Caco-2 (cell line): ENCODE results near the gene CTSD. TPM values are rescaled to one million over a fixed set of nuclear protein-coding genes. Genes with fewer than 3 reads are reported as not detected.

Source experiments
- BruUV-seq: library from RNA; stranded (reverse); fragments of 400-500 nt; replicated peaks from 2 replicates; lab custom pipeline; 2021; lab: Mats Ljungman, UMichigan
- CTCF ChIA-PET: fragments of 300-600 bp; sonication (Branson Sonifier 250); formaldehyde crosslinking; loops from one replicate; lab custom pipeline; 2022; ENCODE audit warnings: antibody characterized with exemption; lab: Charles Lee
- POLR2A ChIA-PET: fragments of 300-600 bp; sonication (Branson Sonifier 250); formaldehyde crosslinking; loops from one replicate; lab custom pipeline; 2022; ENCODE audit warnings: antibody characterized with exemption; lab: Charles Lee
- DNase-seq, 2 experiments: peaks; one replicate each; pipeline versions ENCODE4 v3.0.0 to v3.0.0-alpha.2; 2020 to 2022
- H3K27me3 ChIP-seq: replicated peaks from 2 replicates; pipeline ENCODE4 v1.6.0; 2011; ENCODE audit warnings: low read length; ENCODE audit not compliant: control insufficient read depth, insufficient read depth
- H3K36me3 ChIP-seq: 2 replicates; pipeline ENCODE4 v1.5.1; 2011; ENCODE audit warnings: low read length; ENCODE audit not compliant: control insufficient read depth, insufficient read depth
- H3K4me1 ChIP-seq: fragments of 250-450 bp; sonication (Bioruptor Pico); 2 replicates; pipeline ENCODE4 v1.5.1; 2020; ENCODE audit warnings: mild to moderate bottlenecking
- H3K4me3 ChIP-seq: 2 replicates; pipeline ENCODE4 v1.5.1; 2011; ENCODE audit warnings: low read depth, mild to moderate bottlenecking, control low read depth, low read length
- H3K9me3 ChIP-seq: fragments of 250-450 bp; sonication (Bioruptor Pico); 2 replicates; pipeline ENCODE4 v1.5.1; 2020; ENCODE audit warnings: mild to moderate bottlenecking, moderate library complexity
- H3K27ac Mint-ChIP-seq: one replicate; pipeline ENCODE4 v1.8.0; 2022; ENCODE audit warnings: mixed read lengths; ENCODE audit not compliant: unreplicated experiment
- H3K27me3 Mint-ChIP-seq: one replicate; pipeline ENCODE4 v1.8.0; 2022; ENCODE audit warnings: mixed read lengths; ENCODE audit not compliant: insufficient read depth, unreplicated experiment
- H3K36me3 Mint-ChIP-seq: one replicate; pipeline ENCODE4 v1.8.0; 2022; ENCODE audit warnings: mild to moderate bottlenecking, mixed read lengths; ENCODE audit not compliant: insufficient read depth, unreplicated experiment
- H3K4me1 Mint-ChIP-seq: one replicate; pipeline ENCODE4 v1.8.0; 2022; ENCODE audit warnings: low read depth, mixed read lengths; ENCODE audit not compliant: unreplicated experiment
- H3K4me3 Mint-ChIP-seq: one replicate; pipeline ENCODE4 v1.8.0; 2022; ENCODE audit warnings: mild to moderate bottlenecking, moderate library complexity, mixed read lengths; ENCODE audit not compliant: unreplicated experiment
- H3K9me3 Mint-ChIP-seq: one replicate; pipeline ENCODE4 v1.8.0; 2022; ENCODE audit warnings: mixed read lengths; ENCODE audit not compliant: unreplicated experiment
- CTCF ChIP-seq, 2 experiments: fragments of 200-600 bp in 1 of 2; IDR thresholded peaks; 1 replicate in 1 of 2; 2 replicates in 1 of 2; pipeline versions ENCODE4 v1.5.1 to v1.8.0; 2011 to 2022; ENCODE audit warnings: antibody characterized with exemption in 1 of 2, control low read depth in 1 of 2, inconsistent platforms in 1 of 2, low read depth in 1 of 2, low read length in 1 of 2, mild to moderate bottlenecking in 1 of 2, moderate library complexity in 1 of 2; ENCODE audit not compliant: insufficient read depth in 1 of 2, severe bottlenecking in 1 of 2, unreplicated experiment in 1 of 2
- intact Hi-C: fragments of 100-400 bp; cut with micrococcal nuclease; formaldehyde crosslinking; loops from one replicate; pipeline ENCODE4 v1.10.0; 2022; ENCODE audit not compliant: unreplicated experiment
- total RNA-seq: library from RNA; stranded (reverse); gene quantifications from 2 replicates; pipeline ENCODE4 v1.2.3, GENCODE V29; 2022

Gene CTSD
- total RNA-seq, 1 experiment from 2014 or later, result 335 TPM

- Histone ChIP-seq H3K4me1 (0 out of 2 replicates have a peak, but pooled peaks cover 6% of the 10 kb centered on the region), H3K27me3 (no peaks in the 10 kb centered on the region), H3K36me3 (peaks cover 1% of the 10 kb centered on the region; the same call in 1 of the 2 replicates), H3K4me3 (no peak overlapping the region), H3K9me3 (no peaks in the 10 kb centered on the region)
- ChIA-PET CTCF (no interaction called here), POLR2A (no interaction called here)
- Mint-ChIP-seq H3K27me3 (peaks cover 11% of the 10 kb centered on the region), H3K36me3 (peaks cover 36% of the 10 kb centered on the region), H3K4me1 (no peaks in the 10 kb centered on the region), H3K9me3 (peaks cover 6% of the 10 kb centered on the region), H3K4me3 (no peak overlapping the region), H3K27ac (peak overlapping the region; percentile 21)
- BruUV-seq, result no TSS peak
- DNase-seq, result no peak
- intact Hi-C loops, result no loop called here
- TF ChIP-seq CTCF (IDR thresholded peaks at IDR 0.05; ENCODE audit: insufficient read depth in 1 of 2, low read depth in 1 of 2, low read length in 1 of 2, severe bottlenecking in 1 of 2, unreplicated experiment in 1 of 2), result no peak
These were observed 12.7 kb downstream of the CTSD start for GRCh38 chr11:1750840-1751530.

- no TSS peak for BruUV-seq
- peak within 1 kb of the TSS; percentile 56 for H3K4me3 Mint-ChIP-seq
- ChIA-PET CTCF (interaction anchor here (1.3 kb wide), 1 partner anchor 98 kb away, joined by 5 read pairs; no protein-coding TSS in a partner anchor), POLR2A (interaction anchor here (0.6 kb wide), 1 partner anchor 59 kb away, joined by 5 read pairs; no protein-coding TSS in a partner anchor)
- intact Hi-C loops, result no loop called here
- peak within 1 kb of the TSS; percentile 21 for H3K27ac Mint-ChIP-seq
- no peak for DNase-seq
- no peaks in the 10 kb centered on the region for H3K27me3 ChIP-seq
- peaks cover 11% of the 10 kb centered on the region for H3K27me3 Mint-ChIP-seq
- H3K9me3 ChIP-seq, result no peaks in the 10 kb centered on the region
- H3K4me3 ChIP-seq, result no peak within 1 kb of the TSS; the same call in 1 of the 2 replicates
- H3K36me3 ChIP-seq, result peaks cover 1% of the 10 kb centered on the region; the same call in 1 of the 2 replicates
- no peak for TF ChIP-seq CTCF (IDR thresholded peaks at IDR 0.05; ENCODE audit: insufficient read depth in 1 of 2, low read depth in 1 of 2, low read length in 1 of 2, severe bottlenecking in 1 of 2, unreplicated experiment in 1 of 2)
- 0 out of 2 replicates have a peak, but pooled peaks cover 6% of the 10 kb centered on the region for H3K4me1 ChIP-seq
- no peaks in the 10 kb centered on the region for H3K4me1 Mint-ChIP-seq
- H3K36me3 Mint-ChIP-seq, result peaks cover 31% of the 10 kb centered on the region
- peaks cover 8% of the 10 kb centered on the region for H3K9me3 Mint-ChIP-seq
These were observed 13.3 kb downstream of the CTSD start, which contains the start of gene IFITM10 for GRCh38 chr11:1750481-1750839. Gene IFITM10 (minus strand): TSS chr11:1750595. CDS start chr11:1750442, 153 bp downstream.

- no peaks in the 10 kb centered on the region for H3K4me1 Mint-ChIP-seq
- no peaks in the 10 kb centered on the region for H3K9me3 ChIP-seq
- H3K4me3 ChIP-seq, result peak overlapping the region; percentile 18
- H3K4me3 Mint-ChIP-seq, result peak overlapping the region; percentile 56
- ChIA-PET POLR2A (interaction anchor here (0.6 kb wide), 1 partner anchor 58 kb away, joined by 5 read pairs; no protein-coding TSS in a partner anchor), CTCF (interaction anchor here (0.9 to 1.3 kb wide), 2 partner anchors 97 to 402 kb away, joined by 3 to 5 read pairs; no protein-coding TSS in a partner anchor)
- peaks cover 8% of the 10 kb centered on the region for H3K9me3 Mint-ChIP-seq
- H3K27me3 ChIP-seq, result no peaks in the 10 kb centered on the region
- H3K36me3 ChIP-seq, result peaks cover 1% of the 10 kb centered on the region; the same call in 1 of the 2 replicates
- H3K27ac Mint-ChIP-seq, result peak overlapping the region; percentile 21
- peaks cover 29% of the 10 kb centered on the region for H3K36me3 Mint-ChIP-seq
- TF ChIP-seq CTCF (IDR thresholded peaks at IDR 0.05; ENCODE audit: insufficient read depth in 1 of 2, low read depth in 1 of 2, low read length in 1 of 2, severe bottlenecking in 1 of 2, unreplicated experiment in 1 of 2), result no peak
- intact Hi-C loops, result no loop called here
- no peak for DNase-seq
- H3K27me3 Mint-ChIP-seq, result peaks cover 11% of the 10 kb centered on the region
- H3K4me1 ChIP-seq, result 0 out of 2 replicates have a peak, but pooled peaks cover 6% of the 10 kb centered on the region
- no TSS peak for BruUV-seq
These were observed 14.1 kb downstream of the CTSD start for GRCh38 chr11:1749395-1750351.
